ENCODE results near the gene OR6F1. TPM values are rescaled to one million over a fixed set of nuclear protein-coding genes. Genes with fewer than 3 reads are reported as not detected.
"Not testable (repeated sequence)": the region's sequence is repeated elsewhere in the genome, so short reads cannot be mapped to it uniquely, and the experiment has no call there.

Gene OR6F1
- total and polyA plus RNA-seq, 8 donors, result not detected

GRCh38 chr1:247738315-247738714 is 21.9 kb upstream of the OR6F1 start, which contains the start of gene OR14K1:
Gene OR14K1 (plus strand): TSS chr1:247738615. CDS start chr1:247738615, 0 bp downstream.
- ATAC-seq (no peak), DNase-seq (no peak), FAIRE-seq (no peak)
- intact Hi-C loops (cut with DNase I), result no loop called here
- Histone ChIP-seq H3K27ac (no peak within 1 kb of the TSS), H3K27me3 (no peaks in the 10 kb centered on the region), H3K9me3 (no peaks in the 10 kb centered on the region), H3K36me3 (no peaks in the 10 kb centered on the region), H3K4me1 (no peaks in the 10 kb centered on the region), H3K4me3 (no peak within 1 kb of the TSS)
- no peak for TF ChIP-seq CTCF (IDR thresholded peaks at IDR 0.05)
- WGBS, 2 donors, result 75 to 83% methylated on average over 1 of the region's 1 CpG

GRCh38 chr1:247721222-247721621 is 4.8 kb upstream of the OR6F1 start:
- Histone ChIP-seq H3K4me1 (no peaks in the 10 kb centered on the region), H3K27me3 (no peaks in the 10 kb centered on the region), H3K36me3 (no peaks in the 10 kb centered on the region), H3K27ac (no peak overlapping the region), H3K9me3 (no peaks in the 10 kb centered on the region), H3K4me3 (no peak overlapping the region)
- ATAC-seq, result no peak
- intact Hi-C loops (cut with DNase I), result no loop called here
- 76 to 84% methylated on average over 4 of the region's 4 CpGs for WGBS, 2 donors
- no peak for DNase-seq
- TF ChIP-seq CTCF (IDR thresholded peaks at IDR 0.05), result no peak
- FAIRE-seq, result no peak

GRCh38 chr1:247713753-247714152 is 2.7 kb downstream of the OR6F1 start:
- intact Hi-C loops (cut with DNase I), result no loop called here
- DNase-seq (no peak), FAIRE-seq (no peak), ATAC-seq (no peak)
- H3K36me3 ChIP-seq, result no peaks in the 10 kb centered on the region
- no peak for TF ChIP-seq CTCF (IDR thresholded peaks at IDR 0.05)
- H3K4me3 ChIP-seq, result no peak overlapping the region
- 66 to 83% methylated on average over 7 of the region's 7 CpGs for WGBS, 2 donors
- no peak overlapping the region for H3K27ac ChIP-seq
- H3K27me3 ChIP-seq, result no peaks in the 10 kb centered on the region
- no peaks in the 10 kb centered on the region for H3K4me1 ChIP-seq
- no peaks in the 10 kb centered on the region for H3K9me3 ChIP-seq

GRCh38 chr1:247710681-247711080 is 5.8 kb downstream of the OR6F1 start:
- FAIRE-seq, result not testable (repeated sequence)

GRCh38 chr1:247701338-247701737 is 15.1 kb downstream of the OR6F1 start:
- WGBS, 2 donors, result 80 to 84% methylated on average over 1 of the region's 1 CpG
- TF ChIP-seq CTCF (IDR thresholded peaks at IDR 0.05), result no peak

More at GRCh38 chr1:247710681-247711080, 5.8 kb downstream of the OR6F1 start:
- H3K4me3 ChIP-seq; H3K9me3 ChIP-seq; H3K4me1 ChIP-seq; H3K27me3 ChIP-seq; ATAC-seq; H3K27ac ChIP-seq; H3K36me3 ChIP-seq; intact Hi-C loops (cut with DNase I); DNase-seq: not testable (repeated sequence)
- WGBS, 2 donors, result 70 to 79% methylated on average over 8 of the region's 8 CpGs

More at GRCh38 chr1:247701338-247701737, 15.1 kb downstream of the OR6F1 start:
- H3K27me3 ChIP-seq, result no peaks in the 10 kb centered on the region
- intact Hi-C loops (cut with DNase I), result no loop called here
- DNase-seq (no peak), FAIRE-seq (no peak), ATAC-seq (no peak)
- H3K27ac ChIP-seq, result no peak overlapping the region
- no peaks in the 10 kb centered on the region for H3K4me1 ChIP-seq
- H3K36me3 ChIP-seq, result no peaks in the 10 kb centered on the region
- no peaks in the 10 kb centered on the region for H3K9me3 ChIP-seq
- no peak overlapping the region for H3K4me3 ChIP-seq

All from pancreas (tissue), 10 donors.